ENCODE results near the gene KCND2.
A peak's percentile ranks its signal among the peaks of the same experiment; 100 is the strongest.
"Not testable (repeated sequence)": the region's sequence is repeated elsewhere in the genome, so short reads cannot be mapped to it uniquely, and the experiment has no call there.

The KCND2 gene

DNA sequence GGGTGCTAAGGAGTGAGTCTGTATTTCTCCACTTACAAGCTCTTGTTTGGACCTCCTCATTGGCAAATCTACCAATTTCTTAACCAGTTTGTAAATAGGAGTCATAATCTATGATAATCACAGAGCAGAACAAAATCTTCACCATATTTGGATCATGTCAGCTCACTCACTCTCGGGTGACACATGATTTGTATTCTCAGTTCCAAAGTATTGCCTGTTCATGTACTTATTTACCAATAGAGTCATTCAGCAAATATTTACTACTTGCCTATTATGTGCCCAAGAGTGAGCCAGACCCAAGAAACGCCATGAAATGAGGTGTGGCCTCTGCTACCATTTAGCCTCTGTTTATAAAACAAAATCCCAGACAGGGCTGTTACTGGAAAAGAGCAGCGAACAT lies 470.2 kb downstream of the KCND2 start:
- DNase-seq (ENCODE audit: low spot score): no peak

DNA sequence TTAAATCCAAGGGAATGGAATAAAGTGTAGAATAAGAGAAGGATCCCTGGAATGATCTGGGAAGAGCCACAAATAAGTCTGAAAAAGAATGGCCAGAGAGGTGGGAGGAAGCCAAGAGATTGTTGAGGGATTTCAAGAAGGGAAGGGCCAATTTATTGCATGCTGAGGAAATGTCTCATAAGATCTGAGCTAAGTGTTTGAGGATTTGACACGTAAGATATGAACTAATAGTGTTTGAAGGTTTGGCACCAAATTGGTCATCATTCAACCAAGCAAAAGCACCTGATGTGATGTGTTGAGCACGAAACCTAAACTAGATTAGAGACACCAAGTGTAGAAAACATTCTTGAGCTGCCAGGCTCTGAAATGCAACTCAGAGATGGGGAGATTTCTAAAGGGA lies 487.1 kb downstream of the KCND2 start:
- no peak for DNase-seq (ENCODE audit: low spot score)

DNA sequence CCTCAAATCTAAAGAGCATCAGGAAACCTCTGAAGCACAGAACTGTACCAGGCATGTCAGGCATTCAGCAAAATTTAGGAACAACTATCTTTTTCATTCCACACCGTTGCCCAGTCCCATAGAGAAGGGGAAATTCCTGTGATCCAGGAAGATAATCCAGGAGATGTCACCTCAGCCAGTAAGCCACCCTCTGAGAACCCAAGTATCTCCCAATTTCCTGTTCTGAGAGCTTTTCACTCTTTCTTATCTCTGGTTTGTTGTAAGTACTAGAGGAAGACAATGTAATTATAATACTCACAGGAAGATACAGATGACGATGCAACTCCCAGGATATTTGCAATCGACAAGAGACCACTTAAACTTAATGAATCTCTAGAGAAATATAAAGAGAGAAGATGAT lies 487.9 kb downstream of the KCND2 start:
- no peak for DNase-seq (ENCODE audit: low spot score)

DNA sequence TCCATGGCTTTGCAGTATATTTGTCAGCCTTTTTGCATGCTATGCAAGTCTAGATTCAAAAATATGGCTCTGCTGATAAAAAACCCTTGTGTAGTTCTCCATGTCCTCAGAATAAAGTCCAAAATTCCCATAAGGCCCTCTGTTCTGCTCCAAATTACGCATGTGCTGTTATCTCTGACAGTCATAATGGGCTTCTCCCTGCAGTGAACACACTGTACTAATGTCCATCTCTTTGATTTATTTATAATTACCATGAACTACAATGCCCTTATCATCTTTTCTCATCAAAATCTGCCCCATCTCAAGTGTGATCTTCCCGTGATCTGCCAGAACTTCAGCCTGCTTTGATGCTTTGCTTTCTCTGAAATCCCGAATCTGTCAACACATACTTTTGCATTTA lies 497.2 kb downstream of the KCND2 start:
- no peak for DNase-seq (ENCODE audit: low spot score)

DNA sequence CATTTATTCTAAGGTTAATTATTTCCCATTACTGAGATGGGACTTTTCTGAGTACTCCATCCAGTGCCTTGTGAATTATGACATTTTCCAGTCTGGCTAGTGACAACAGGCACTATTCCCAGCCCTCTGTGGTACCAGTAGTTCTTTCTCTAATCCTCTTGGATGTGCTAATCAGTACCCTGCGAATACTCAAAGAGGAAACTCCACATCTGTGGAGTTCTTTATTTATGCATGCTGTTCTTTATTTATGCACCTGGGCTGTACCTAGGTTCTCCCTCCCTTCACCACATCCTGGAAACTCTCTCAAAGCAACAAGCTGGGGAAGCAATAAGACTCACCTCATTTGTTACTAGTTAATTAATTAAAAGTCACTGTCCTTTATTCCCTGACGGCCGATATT lies 501.5 kb downstream of the KCND2 start:
- DNase-seq (ENCODE audit: low spot score): no peak

DNA sequence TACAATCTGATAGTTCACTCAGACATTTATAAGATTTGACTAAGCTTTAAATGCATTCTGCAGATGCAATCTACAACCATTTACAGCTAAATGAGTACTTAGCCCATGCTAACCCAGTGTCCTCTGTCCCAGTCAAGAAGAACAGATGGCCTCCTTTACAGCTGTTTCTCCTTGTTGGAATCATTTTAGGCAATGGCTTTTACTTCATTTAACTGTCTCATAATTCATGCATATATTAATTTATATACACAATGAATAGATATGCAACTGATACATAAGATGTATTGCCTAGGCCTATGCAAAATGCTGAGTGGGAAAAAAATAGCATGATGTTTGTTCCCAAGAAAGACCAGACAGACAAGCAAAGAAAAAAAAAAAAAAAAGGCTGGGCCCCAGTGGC lies 502.8 kb downstream of the KCND2 start:
- no peak for DNase-seq (ENCODE audit: low spot score)

DNA sequence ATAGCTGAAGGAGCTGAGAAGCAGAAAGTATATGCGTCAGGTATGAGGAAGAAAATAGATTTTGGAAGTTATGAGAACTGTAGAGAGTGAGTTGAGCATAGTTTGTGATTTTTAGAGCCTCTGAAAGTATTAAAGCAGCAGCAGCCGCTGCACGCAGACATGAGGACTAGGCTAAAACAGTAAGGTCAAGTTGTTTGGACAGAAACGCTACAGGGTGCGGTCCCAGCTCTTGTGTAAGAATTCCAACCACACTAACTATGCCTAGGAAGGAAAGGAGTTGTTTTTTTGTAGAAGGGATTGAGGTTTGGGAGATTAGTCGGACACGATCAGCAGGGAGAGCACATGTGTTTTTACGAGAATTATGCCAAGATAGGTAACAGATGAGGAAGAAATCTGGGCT lies 506.1 kb downstream of the KCND2 start:
- not testable (repeated sequence) for DNase-seq (ENCODE audit: low spot score)

DNA sequence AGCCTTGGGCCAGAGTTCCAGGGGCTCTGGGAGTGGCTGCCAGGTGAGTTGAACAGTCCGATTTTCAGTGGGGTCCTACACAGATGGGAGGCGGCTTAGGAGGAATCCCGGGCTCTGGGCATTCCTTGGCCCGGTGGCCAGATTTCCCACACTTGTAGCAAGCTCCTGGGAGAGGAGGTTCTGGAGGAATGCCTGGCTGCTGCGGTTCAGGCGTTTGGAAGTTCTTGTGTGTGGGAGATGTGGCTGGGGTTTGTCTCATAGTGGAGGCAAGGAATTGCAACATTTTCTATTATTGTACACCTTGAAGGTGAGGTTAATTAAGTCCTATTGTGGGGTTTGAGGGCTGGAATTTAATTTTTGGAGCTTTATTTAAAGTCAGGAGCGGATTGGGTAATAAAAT lies 507.5 kb downstream of the KCND2 start:
- not testable (repeated sequence) for DNase-seq (ENCODE audit: low spot score)

DNA sequence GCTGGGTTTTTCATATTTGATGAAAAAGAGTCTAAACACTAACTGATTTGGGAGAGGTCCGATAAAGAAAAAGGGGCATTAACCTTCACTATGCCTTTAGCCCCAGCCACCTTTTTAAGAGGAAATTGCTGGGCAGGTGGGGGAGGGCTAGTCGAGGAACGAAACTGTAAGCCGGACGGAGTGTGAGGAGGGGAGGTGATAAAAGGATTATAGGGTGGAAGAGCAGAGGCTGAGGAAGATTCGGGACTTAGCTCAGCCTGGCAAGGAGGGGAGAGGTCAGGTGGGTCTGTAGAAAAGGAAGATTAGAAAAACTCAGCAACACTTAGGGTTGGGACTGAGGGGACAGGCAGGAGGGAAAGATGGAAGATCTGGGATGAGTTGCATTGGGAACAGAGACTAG lies 508.0 kb downstream of the KCND2 start:
- no peak for DNase-seq (ENCODE audit: low spot score)

DNA sequence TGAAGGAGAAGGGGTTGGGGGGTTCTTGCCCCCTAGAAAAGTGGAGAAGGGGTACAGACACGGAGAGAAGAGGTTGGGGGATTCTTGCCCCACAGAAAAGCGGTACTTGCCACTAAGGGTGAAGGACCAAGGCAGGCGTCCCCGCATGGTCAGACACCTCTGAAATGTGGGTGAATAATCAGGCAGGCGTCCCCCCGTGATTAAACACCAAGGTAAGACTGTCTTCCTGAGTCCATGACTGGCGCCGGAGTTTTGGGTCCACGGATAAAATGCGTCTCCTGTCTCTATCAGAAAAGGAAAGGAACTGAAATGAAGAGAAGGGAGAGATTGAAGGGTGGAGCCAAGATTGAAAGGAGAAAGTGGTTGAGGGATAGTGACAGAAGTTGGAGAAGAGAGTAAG lies 508.9 kb downstream of the KCND2 start:
- DNase-seq (ENCODE audit: low spot score): not testable (repeated sequence)

DNA sequence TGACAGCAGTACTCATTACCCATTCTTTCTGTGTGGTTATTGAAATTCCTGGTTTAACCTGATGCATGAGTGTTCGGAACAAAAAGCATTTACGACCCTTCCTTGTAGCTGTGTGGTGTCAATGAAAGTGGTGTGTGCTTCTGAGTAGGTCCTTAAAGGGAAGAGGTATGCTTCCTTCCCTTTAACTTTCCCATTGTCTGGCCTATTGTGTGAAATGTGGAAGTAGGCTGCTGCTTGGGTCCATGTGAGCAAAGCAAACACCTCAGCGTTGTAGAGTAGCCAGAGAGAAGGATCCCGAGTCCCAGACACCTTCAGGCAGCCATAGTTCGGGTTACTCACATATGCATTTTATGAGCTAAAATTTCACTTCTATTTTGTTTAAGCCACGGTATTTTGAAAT lies 510.3 kb downstream of the KCND2 start:
- no peak for DNase-seq (ENCODE audit: low spot score)

DNA sequence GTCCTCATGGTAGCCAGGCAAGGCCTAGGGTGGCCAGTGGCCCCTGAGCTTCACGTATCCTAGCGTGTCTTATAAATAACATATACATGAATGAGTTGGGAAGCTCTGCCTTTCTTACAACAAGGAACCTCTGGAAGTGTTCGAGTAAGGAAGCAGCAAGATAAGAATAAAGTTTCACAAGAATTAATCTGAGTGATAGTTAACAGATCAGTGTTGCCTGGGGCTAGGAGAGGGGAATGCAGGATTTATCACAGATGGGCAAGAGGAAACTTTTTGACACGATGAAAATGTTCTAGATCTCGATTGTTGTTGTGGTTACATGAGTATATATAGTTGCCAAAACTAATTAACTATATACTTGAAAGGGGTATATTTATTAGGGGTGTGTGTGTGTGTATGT lies 510.7 kb downstream of the KCND2 start:
- DNase-seq (ENCODE audit: low spot score): no peak

DNA sequence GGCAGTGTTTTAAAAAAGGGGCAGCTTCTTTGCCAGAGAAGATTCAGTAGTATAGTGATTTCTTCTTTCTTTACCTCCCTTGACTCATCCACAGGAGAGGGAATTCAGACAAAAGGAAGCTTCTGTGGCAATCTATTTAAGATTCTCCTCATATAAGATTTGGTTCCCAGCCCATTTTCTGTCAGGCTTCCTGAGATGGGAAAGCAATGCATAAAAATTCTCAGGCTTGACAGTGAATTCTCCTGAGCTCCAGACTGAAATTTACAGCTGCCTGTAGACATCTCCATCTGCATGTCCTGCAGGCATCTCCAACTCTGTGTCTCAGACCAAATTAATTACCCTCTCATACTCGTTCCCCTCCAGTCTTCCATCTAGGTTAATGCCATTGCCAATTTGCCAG lies 512.1 kb downstream of the KCND2 start:
- DNase-seq (ENCODE audit: low spot score): no peak

DNA sequence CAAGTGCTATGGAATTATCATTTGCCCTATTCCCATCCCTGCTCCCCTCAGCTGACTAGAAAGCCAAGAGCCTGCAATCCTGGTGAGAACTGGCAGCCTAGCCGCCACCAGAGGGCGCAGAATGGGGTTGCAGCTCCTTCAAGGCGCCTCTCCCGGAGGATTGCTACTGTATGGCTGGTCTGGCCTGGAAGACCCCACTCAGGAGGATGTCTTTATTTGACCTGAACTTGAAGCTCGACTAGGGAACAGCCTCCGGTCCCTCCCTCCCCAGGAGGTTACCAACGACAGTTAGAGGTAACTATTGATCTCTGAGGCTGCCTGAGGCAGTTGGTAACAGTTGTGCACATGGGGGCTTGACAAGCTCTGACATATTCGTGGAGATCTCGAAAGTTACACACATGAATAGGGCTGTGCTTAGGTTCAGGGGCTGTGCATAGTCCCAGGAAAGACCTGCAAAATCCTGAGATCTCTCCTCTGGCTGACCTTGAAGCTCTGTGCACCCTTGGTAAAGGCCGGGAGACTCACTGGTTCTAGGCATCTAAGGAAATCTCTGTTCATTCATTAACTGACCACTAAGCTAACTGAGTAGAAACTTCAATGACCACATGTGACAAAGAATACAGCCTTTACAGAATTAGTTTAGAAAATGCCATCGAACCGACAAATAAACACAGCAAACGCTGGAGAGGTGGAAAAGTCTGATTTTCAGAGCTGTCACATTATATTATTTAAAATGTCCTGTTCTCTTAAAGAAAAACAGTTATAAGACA lies 519.3 kb downstream of the KCND2 start:
- DNase-seq (ENCODE audit: low spot score): peak; percentile 83

DNA sequence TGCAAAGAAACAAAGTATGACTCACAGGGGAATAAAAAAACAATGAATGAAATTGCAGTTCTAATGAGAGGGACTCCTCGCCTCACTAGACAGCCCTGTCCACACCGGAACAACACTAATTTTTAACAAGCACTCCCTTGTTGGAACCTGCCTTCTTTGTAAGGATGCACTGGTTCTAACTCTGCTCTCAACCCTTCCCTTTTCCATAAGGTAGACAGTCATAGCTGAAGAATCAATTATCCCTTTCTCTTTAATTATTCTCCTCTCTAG lies 519.8 kb downstream of the KCND2 start:
- no peak for DNase-seq (ENCODE audit: low spot score)

DNA sequence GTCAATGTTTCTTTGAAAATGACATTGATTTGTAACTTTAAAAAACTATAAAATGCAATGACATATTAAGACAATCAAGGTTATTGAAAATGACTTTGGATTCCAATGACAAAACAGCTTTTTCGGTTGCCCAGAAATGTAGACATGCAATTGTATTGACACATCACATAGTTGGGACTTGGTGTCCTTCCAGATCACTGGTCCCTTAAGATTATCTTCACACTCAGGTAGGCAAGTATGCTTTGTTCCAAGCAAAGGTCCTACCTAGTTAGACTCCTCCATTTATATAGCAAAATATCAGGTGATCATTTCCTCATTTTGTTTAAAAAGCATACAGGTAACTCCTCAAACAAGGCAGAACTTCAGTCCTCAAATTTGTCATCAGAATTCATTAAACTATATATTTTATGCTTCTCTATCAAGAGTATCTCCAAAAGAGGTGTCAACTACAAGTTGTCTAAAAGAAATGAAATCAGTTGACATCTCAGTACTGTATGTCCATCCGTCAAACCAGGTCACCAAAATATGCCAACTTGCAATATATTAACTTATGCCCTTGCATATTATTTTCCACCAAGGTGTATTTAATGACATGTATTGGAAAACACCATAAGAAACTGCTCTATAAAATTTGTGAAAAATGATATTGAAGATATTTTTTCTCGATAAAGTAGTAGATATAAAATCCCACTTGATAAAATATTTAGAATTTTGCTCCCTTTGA lies 520.4 kb downstream of the KCND2 start:
- no peak for DNase-seq (ENCODE audit: low spot score)

DNA sequence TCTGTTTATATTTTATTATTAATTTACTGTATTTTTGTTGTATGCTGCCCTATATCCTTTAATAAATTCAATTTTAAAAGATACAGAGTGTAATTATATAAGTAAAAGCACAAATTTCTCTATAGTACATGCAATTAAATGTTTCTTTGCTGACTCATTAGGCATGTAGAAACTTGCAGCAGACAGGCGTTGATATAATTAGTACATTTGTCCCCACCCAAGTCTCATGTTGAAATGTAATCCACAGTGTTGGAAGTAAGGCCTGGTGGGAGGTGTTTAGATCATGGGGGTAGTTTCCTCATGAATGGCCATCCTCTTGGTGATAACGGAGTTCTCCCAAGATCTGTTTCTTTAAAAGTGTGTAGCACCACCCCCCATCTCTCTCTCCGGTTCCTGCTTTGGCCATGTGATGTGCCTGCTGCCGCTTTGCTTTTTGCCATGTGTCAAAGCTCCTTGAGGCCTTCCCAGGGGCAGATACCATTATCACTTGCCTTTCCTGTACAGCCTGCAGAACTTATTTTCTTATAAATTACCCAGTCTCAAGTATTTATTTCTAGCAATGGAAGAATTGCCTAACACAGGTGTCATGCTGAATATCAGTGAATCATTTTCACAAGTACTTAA lies 521.2 kb downstream of the KCND2 start:
- DNase-seq (ENCODE audit: low spot score): no peak

DNA sequence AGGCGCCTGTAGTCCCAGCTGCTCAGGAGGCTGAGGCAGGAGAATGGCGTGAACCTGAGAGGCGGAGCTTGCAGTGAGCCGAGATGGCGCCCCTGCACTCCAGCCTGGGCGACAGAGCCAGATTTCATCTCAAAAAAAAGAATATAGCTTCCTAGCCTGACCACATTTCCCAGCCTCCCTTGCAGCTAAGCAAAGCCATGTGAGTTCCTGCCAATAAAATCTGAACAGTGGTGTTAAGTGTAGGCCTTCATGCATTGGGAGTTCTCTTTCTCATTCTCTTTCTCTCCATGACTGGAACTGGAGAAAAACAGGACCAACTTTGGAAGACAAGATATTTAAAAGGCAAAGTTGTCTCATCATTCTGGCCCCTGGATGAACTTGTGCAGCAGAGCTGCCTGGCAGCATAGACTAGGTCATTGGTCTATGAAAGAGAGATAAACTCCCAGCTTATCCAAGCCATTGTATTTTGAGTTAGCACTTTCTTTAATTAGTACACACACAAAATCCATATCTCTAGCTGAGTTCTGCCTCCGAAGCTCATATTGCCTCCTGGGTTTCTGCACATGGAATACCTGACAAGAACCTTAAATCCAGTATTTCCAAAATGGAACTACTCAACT lies 524.2 kb downstream of the KCND2 start:
- no peak for DNase-seq (ENCODE audit: low spot score)

DNA sequence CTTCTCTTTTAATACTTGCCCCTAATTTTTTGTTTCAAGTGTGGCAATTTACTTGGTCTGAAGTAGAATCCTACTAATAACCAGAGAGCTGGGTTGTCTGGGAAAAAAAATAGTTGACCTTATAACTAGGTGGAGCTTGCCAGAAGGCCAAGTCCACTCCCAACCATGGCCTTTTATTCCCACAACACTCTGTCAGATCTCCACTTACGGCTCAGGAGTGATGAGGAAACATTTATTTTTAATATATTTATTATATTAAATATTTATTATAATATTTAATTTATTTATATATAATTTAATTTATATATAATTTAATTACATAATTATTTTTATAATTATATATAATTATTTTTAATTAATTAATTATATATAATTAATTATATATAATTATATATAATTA lies 526.2 kb downstream of the KCND2 start:
- no peak for DNase-seq (ENCODE audit: low spot score)
